OCI-LY7 (cell line): ENCODE results near the gene TMC8. TPM values are rescaled to one million over a fixed set of nuclear protein-coding genes. Genes with fewer than 3 reads are reported as not detected.

Experiments used
- BruUV-seq: library from RNA; stranded (reverse); fragments of 400-500 nt; replicated peaks from 2 replicates; lab custom pipeline; 2021; lab: Mats Ljungman, UMichigan
- CTCF ChIA-PET: fragments of 300-600 bp; sonication (Branson Sonifier 250); formaldehyde crosslinking; loops from one replicate; lab custom pipeline; 2022; ENCODE audit warnings: antibody characterized with exemption; ENCODE audit not compliant: unreplicated experiment; lab: Charles Lee
- POLR2A ChIA-PET: fragments of 300-600 bp; sonication (Branson Sonifier 250); formaldehyde crosslinking; loops from one replicate; lab custom pipeline; 2022; ENCODE audit warnings: antibody characterized with exemption; lab: Charles Lee
- DNase-seq: peaks from one replicate; pipeline ENCODE4 v3.0.0-alpha.2; 2015; ENCODE audit warnings: low spot score
- H2AFZ ChIP-seq: fragments of 200-600 bp; sonication (generic), shearing (Covaris generic); 2 replicates; pipeline ENCODE4 v1.6.1; 2014; ENCODE audit warnings: mild to moderate bottlenecking, antibody characterized with exemption, low read length, moderate library complexity
- H3K27ac ChIP-seq: fragments of 200-600 bp; sonication (generic); 2 replicates; pipeline ENCODE4 v1.5.1; 2014; ENCODE audit warnings: mixed run types, low read depth, mild to moderate bottlenecking, moderate library complexity, low read length, inconsistent platforms; ENCODE audit not compliant: poor library complexity, severe bottlenecking
- H3K36me3 ChIP-seq: fragments of 200-600 bp; sonication (generic); 2 replicates; pipeline ENCODE4 v1.6.1; 2014; ENCODE audit warnings: mild to moderate bottlenecking, antibody characterized with exemption, low read length, moderate library complexity, mixed read lengths; ENCODE audit not compliant: insufficient read depth
- H3K4me1 ChIP-seq: fragments of 200-600 bp; sonication (generic); 2 replicates; pipeline ENCODE4 v1.5.1; 2014; ENCODE audit warnings: mild to moderate bottlenecking, low read length; ENCODE audit not compliant: insufficient read depth, poor library complexity, severe bottlenecking
- H3K4me2 ChIP-seq: fragments of 200-600 bp; sonication (generic); 2 replicates; pipeline ENCODE4 v1.6.1; 2014; ENCODE audit warnings: mild to moderate bottlenecking, low read length
- H3K4me3 ChIP-seq: fragments of 200-600 bp; sonication (generic); 2 replicates; pipeline ENCODE4 v1.5.1; 2014; ENCODE audit warnings: mild to moderate bottlenecking, low read depth, low read length; ENCODE audit not compliant: poor library complexity, severe bottlenecking
- H3K79me2 ChIP-seq: fragments of 200-600 bp; sonication (generic); 2 replicates; pipeline ENCODE4 v1.6.1; 2016; ENCODE audit warnings: low read depth, mild to moderate bottlenecking, low read length, moderate library complexity, mixed read lengths; ENCODE audit not compliant: insufficient read depth
- H3K9me2 ChIP-seq: fragments of 200-600 bp; sonication (generic); 2 replicates; pipeline ENCODE4 v1.6.1; 2016; ENCODE audit warnings: mild to moderate bottlenecking, low read length, mixed read lengths; ENCODE audit not compliant: insufficient read depth
- H3K9me3 ChIP-seq: fragments of 200-600 bp; sonication (generic); 2 replicates; pipeline ENCODE4 v1.6.1; 2014; ENCODE audit warnings: mild to moderate bottlenecking, mixed run types, low read length, mixed read lengths
- H4K20me1 ChIP-seq: fragments of 200-600 bp; sonication (generic); 2 replicates; pipeline ENCODE4 v1.6.1; 2014; ENCODE audit warnings: mild to moderate bottlenecking, antibody characterized with exemption, low read length, moderate library complexity, mixed read lengths; ENCODE audit not compliant: insufficient read depth
- CTCF ChIP-seq: fragments of 200-600 bp; sonication (generic); conservative IDR thresholded peaks from 2 replicates; pipeline ENCODE4 v1.5.1; 2014; ENCODE audit warnings: mild to moderate bottlenecking, antibody characterized with exemption, low read length, moderate library complexity, mixed read lengths
- EZH2phosphoT487 ChIP-seq: fragments of 200-600 bp; sonication (generic); IDR thresholded peaks from 2 replicates; pipeline ENCODE4 v1.6.1; 2018; ENCODE audit warnings: low read depth, borderline replicate concordance, mild to moderate bottlenecking, mixed run types, antibody characterized with exemption, low read length, moderate library complexity, mixed read lengths
- intact Hi-C: fragments of 100-400 bp; cut with micrococcal nuclease; formaldehyde crosslinking; loops from one replicate; pipeline ENCODE4 v1.10.0; 2022; ENCODE audit not compliant: unreplicated experiment
- total RNA-seq, 2 experiments: library from RNA; depleted of rRNA in 1 of 2; stranded (reverse); fragments of >200 nt in 1 of 2; shearing (Covaris generic) in 1 of 2; gene quantifications; 2 replicates each; pipeline ENCODE4 v1.2.3, GENCODE V29; 2014 to 2022

TMC8 gene
- total RNA-seq, 2 experiments from 2014 or later = 83.8 to 236 TPM

GRCh38 chr17:78096093-78096492 lies 34.5 kb upstream of the TMC8 start:
- CTCF ChIA-PET = no interaction called here
- Histone ChIP-seq H3K79me2 (no peaks in the 10 kb centered on the region), H3K4me2 (no peak overlapping the region), H3K27ac (no peak overlapping the region), H3K9me3 (no peaks in the 10 kb centered on the region), H3K9me2 (no peaks in the 10 kb centered on the region), H3K4me3 (no peak overlapping the region), H4K20me1 (no peaks in the 10 kb centered on the region), H3K4me1 (no peaks in the 10 kb centered on the region), H3K36me3 (peaks cover 84% of the 10 kb centered on the region), H2AFZ (no peak overlapping the region)
- POLR2A ChIA-PET = no interaction called here
- intact Hi-C loops = no loop called here
- TF ChIP-seq EZH2phosphoT487 (no peak), CTCF (no peak)
- BruUV-seq = no TSS peak
- no peak for DNase-seq

GRCh38 chr17:78101112-78101511 lies 29.5 kb upstream of the TMC8 start:
- Histone ChIP-seq H3K9me2 (no peaks in the 10 kb centered on the region), H3K4me1 (no peaks in the 10 kb centered on the region), H3K36me3 (peaks cover 57% of the 10 kb centered on the region), H3K4me2 (no peak overlapping the region), H3K4me3 (no peak overlapping the region), H3K9me3 (no peaks in the 10 kb centered on the region), H4K20me1 (no peaks in the 10 kb centered on the region), H2AFZ (no peak overlapping the region), H3K79me2 (no peaks in the 10 kb centered on the region), H3K27ac (no peak overlapping the region)
- intact Hi-C loops = no loop called here
- no peak for DNase-seq
- ChIA-PET CTCF (no interaction called here), POLR2A (no interaction called here)
- BruUV-seq = no TSS peak
- TF ChIP-seq CTCF (no peak), EZH2phosphoT487 (no peak)

- no peaks in the 10 kb centered on the region for H3K9me3 ChIP-seq
- H3K4me2 ChIP-seq = no peak overlapping the region
- no peak for DNase-seq
- no peak overlapping the region for H3K27ac ChIP-seq
- intact Hi-C loops = no loop called here
- ChIA-PET POLR2A (no interaction called here), CTCF (no interaction called here)
- no peaks in the 10 kb centered on the region for H4K20me1 ChIP-seq
- no TSS peak for BruUV-seq
- no peak overlapping the region for H2AFZ ChIP-seq
- H3K4me1 ChIP-seq = no peaks in the 10 kb centered on the region
- no peaks in the 10 kb centered on the region for H3K9me2 ChIP-seq
- H3K79me2 ChIP-seq = no peaks in the 10 kb centered on the region
- TF ChIP-seq CTCF = no peak
- TF ChIP-seq EZH2phosphoT487 = no peak
- H3K4me3 ChIP-seq = no peak overlapping the region
- peaks cover 53% of the 10 kb centered on the region for H3K36me3 ChIP-seq
Measured at GRCh38 chr17:78101542-78101941, 29.0 kb upstream of the TMC8 start.
